ENCODE data around the gene TNFRSF14. TPM values are rescaled to one million over a fixed set of nuclear protein-coding genes. Genes with fewer than 3 reads are reported as not detected.

The TNFRSF14 gene
- total and polyA plus RNA-seq, 2 of the 13 experiments (the other 11 are each of a cell fraction or from before 2014, with no cell fraction given) = 11.9 to 49.9 TPM

DNA sequence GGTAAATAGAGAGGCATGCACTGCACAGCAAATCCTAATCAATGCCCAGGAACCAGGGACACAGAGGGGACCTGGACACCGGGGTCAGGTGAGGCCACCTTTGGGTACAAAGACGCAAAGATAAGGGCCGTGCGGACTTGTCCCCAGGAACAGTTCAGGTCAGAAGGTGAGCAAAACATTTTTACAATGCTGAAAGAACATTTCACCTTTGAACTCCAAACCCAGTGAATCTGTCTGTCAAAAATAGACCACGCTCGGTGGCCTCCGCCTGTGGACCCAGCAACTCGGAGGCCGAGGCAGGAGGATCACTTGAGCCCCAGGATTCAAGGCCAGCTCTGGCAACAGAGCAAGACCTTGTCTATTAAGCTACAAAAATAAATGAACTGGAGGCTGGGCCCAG is 15.2 kb downstream of the TNFRSF14 start (continued):
- TF ChIP-seq SAP130 (CRISPR knock-in tag; IDR thresholded peaks at IDR 0.05; ENCODE audit: low read depth) (0 out of 2 replicates have a peak, but pooled peaks have one; percentile 10), ZFP37 (CRISPR knock-in tag; IDR thresholded peaks at IDR 0.05; ENCODE audit: borderline replicate concordance) (no peak), MYC (CRISPR knock-in tag; IDR thresholded peaks at IDR 0.05; ENCODE audit: borderline replicate concordance) (no peak), SOX6 (IDR thresholded peaks at IDR 0.05) (no peak), SOX6 (CRISPR knock-in tag; IDR thresholded peaks at IDR 0.05) (peak; percentile 80), STAT6 (CRISPR knock-in tag; IDR thresholded peaks at IDR 0.05; ENCODE audit: borderline replicate concordance) (no peak), ZSCAN5A (CRISPR knock-in tag; IDR thresholded peaks at IDR 0.05; ENCODE audit: borderline replicate concordance) (no peak), ZNF781 (CRISPR knock-in tag; IDR thresholded peaks at IDR 0.05; ENCODE audit: borderline replicate concordance, not compliant biosample characterization) (no peak), ZNF317 (CRISPR knock-in tag; IDR thresholded peaks at IDR 0.05) (no peak), ZNF383 (CRISPR knock-in tag; IDR thresholded peaks at IDR 0.05; ENCODE audit: borderline replicate concordance) (no peak), JUND (CRISPR knock-in tag; IDR thresholded peaks at IDR 0.05) (no peak), ZNF552 (CRISPR knock-in tag; IDR thresholded peaks at IDR 0.05; ENCODE audit: borderline replicate concordance) (no peak), RBAK (CRISPR knock-in tag; IDR thresholded peaks at IDR 0.05) (no peak), ZEB1 (IDR thresholded peaks at IDR 0.05; ENCODE audit: insufficient replicate concordance, low read depth) (no peak), DBP (CRISPR knock-in tag; IDR thresholded peaks at IDR 0.05; ENCODE audit: not compliant biosample characterization) (no peak), ADNP (CRISPR knock-in tag; IDR thresholded peaks at IDR 0.05) (peak; percentile 14; the same call in 1 of the 2 replicates), MXD4 (CRISPR knock-in tag; IDR thresholded peaks at IDR 0.05) (no peak), KAT8 (CRISPR knock-in tag; IDR thresholded peaks at IDR 0.05) (no peak), ZBTB46 (CRISPR knock-in tag; IDR thresholded peaks at IDR 0.05; ENCODE audit: borderline replicate concordance) (no peak), ZNF3 (CRISPR knock-in tag; IDR thresholded peaks at IDR 0.05) (no peak), ZNF724P (CRISPR knock-in tag; IDR thresholded peaks at IDR 0.05; ENCODE audit: borderline replicate concordance) (no peak), CREBL2 (CRISPR knock-in tag; IDR thresholded peaks at IDR 0.05; ENCODE audit: borderline replicate concordance) (no peak), ZNF24 (IDR thresholded peaks at IDR 0.05) (no peak), ZNF34 (CRISPR knock-in tag; IDR thresholded peaks at IDR 0.05; ENCODE audit: borderline replicate concordance) (no peak)
- TF ChIP-seq, protein P1, sequence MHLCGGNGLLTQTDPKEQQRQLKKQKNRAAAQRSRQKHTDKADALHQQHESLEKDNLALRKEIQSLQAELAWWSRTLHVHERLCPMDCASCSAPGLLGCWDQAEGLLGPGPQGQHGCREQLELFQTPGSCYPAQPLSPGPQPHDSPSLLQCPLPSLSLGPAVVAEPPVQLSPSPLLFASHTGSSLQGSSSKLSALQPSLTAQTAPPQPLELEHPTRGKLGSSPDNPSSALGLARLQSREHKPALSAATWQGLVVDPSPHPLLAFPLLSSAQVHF (CRISPR knock-in tag; IDR thresholded peaks at IDR 0.05) = no peak

Data from HepG2 (cell line).